GM10248 (cell line): Measurements from ENCODE around the gene LMTK2.
A peak's percentile ranks its signal among the peaks of the same experiment; 100 is the strongest.

Experiments
- CTCF ChIA-PET: fragments of 300-600 bp; sonication (Branson Sonifier 250); formaldehyde crosslinking; extraction: SDS; loops from one replicate; lab custom pipeline; 2021; ENCODE audit warnings: antibody characterized with exemption; lab: Yijun Ruan, JAX
- POLR2A ChIA-PET: fragments of 350-650 bp; sonication (Branson Sonifier 250); formaldehyde crosslinking; extraction: SDS; loops from one replicate; lab custom pipeline; 2020; ENCODE audit warnings: antibody characterized with exemption; lab: Yijun Ruan, JAX
- DNase-seq: peaks from one replicate; pipeline ENCODE4 v3.0.0; 2012; ENCODE audit errors: extremely low spot score
- TF ChIP-seq, protein P1 (sequence below): IDR thresholded peaks from 2 replicates; pipeline ENCODE4 v1.5.1; 2012; ENCODE audit warnings: mild to moderate bottlenecking, low read depth; ENCODE audit errors: extremely low read depth, missing control alignments, control extremely low read depth

Gene LMTK2

DNA sequence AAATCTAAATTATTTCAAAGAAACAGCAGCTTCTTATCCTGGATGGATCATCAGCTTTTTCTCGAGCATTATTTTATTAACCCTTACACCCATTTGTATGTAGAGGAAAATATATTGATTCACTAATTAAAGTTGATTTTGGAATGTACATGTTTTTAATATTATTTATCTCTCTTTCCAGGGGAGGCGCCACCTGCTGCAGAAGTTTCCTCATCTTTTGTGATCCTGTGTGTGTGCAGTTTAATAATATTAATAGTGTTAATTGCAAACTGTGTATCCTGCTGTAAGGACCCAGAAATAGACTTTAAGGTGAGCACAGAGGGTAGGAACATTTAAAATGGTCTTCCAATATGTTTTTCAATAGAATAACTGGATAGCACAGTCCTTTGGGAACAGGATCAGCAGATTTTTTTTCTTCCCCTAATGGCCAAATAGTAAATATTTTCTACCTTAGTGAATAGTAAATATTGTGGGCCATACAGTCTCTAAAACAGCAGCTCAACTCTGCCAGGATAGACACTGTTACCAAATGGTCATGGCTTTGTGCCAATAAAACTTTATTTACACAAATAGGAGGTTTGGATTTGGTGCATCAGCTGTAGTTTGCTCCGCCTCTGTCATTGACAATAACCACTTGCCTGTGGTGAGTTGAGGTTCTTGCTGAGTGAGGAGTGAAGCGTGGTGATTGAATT, 30.6 kb downstream of the LMTK2 start:
- TF ChIP-seq, protein P1, sequence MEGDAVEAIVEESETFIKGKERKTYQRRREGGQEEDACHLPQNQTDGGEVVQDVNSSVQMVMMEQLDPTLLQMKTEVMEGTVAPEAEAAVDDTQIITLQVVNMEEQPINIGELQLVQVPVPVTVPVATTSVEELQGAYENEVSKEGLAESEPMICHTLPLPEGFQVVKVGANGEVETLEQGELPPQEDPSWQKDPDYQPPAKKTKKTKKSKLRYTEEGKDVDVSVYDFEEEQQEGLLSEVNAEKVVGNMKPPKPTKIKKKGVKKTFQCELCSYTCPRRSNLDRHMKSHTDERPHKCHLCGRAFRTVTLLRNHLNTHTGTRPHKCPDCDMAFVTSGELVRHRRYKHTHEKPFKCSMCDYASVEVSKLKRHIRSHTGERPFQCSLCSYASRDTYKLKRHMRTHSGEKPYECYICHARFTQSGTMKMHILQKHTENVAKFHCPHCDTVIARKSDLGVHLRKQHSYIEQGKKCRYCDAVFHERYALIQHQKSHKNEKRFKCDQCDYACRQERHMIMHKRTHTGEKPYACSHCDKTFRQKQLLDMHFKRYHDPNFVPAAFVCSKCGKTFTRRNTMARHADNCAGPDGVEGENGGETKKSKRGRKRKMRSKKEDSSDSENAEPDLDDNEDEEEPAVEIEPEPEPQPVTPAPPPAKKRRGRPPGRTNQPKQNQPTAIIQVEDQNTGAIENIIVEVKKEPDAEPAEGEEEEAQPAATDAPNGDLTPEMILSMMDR = no peak
- no peak for DNase-seq
- POLR2A ChIA-PET = no interaction called here
- CTCF ChIA-PET = interaction anchor here (0.9 to 1.1 kb wide), 2 partner anchors 8 to 31 kb away, joined by 3 read pairs; no protein-coding TSS in a partner anchor

DNA sequence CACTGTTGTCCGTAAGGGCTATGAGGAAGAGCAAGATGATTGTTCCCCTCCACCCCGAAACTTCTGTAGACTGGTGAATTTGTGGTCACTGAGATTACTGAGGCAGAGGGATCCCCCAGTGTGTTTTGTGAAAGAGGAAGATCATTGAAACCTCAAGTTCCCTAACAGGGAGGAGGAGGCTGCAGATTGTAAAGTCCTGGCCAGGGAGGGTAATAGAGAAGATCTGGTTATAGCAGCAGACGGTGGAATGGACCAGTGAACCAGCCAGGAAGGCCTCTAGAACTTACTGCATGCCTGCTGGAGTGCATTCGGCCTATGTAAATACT, 31.1 kb downstream of the LMTK2 start:
- ChIA-PET CTCF (interaction anchor here (0.9 to 1.1 kb wide), 2 partner anchors 9 to 30 kb away, joined by 3 read pairs; no protein-coding TSS in a partner anchor), POLR2A (no interaction called here)
- DNase-seq = peak; percentile 66
- TF ChIP-seq, protein P1 = no peak

DNA sequence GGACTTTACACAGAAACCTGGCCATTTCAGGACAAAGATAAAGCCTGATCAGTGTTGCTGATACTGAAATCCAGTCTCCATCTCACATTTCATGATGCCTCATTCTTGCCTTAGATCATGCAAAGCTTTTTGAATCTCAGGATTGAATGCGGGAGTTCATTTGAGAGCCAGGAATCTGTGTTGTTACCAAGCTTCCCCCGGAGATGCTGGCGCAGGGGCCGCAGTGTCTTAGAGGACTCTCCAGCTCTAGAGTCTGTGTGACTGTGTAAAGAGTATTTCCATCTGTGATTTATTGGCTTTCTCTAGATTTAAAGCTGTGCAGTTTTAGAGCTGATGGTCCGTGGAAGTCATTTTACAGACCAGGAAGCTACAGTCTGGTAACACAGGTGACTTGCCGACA, 32.0 kb downstream of the LMTK2 start:
- POLR2A ChIA-PET = no interaction called here
- no peak for DNase-seq
- CTCF ChIA-PET = interaction anchor here (1.2 to 2.0 kb wide), 2 partner anchors 30 to 117 kb away, joined by 3 to 6 read pairs; no protein-coding TSS in a partner anchor
- TF ChIP-seq, protein P1 = no peak

DNA sequence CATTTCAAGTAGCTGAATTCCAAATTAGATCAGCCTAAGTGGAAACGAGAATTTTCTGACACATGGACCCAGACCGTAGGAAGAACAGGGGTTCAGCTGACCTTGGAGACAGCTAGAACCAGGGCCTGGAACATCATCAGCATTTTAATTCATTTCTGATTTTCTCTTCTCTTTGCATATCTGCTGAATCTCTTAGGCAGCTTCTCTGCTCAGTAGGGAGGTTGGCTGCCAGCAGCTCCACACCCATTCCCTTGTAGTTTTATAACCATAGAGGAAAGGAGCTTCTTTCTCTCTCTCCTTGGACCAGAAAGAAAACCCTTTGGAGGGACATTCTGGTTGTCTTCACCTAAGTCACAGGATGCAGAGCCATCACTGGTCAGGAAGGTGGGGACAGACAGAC, 36.0 kb downstream of the LMTK2 start:
- CTCF ChIA-PET = interaction anchor here (1.0 to 2.6 kb wide), 4 partner anchors 12 to 121 kb away, joined by 3 to 11 read pairs (median 6); no protein-coding TSS in a partner anchor
- POLR2A ChIA-PET = interaction anchor here (0.5 to 0.6 kb wide), 2 partner anchors 9 to 133 kb away, joined by 3 read pairs; no protein-coding TSS in a partner anchor
- TF ChIP-seq, protein P1 = no peak
- DNase-seq = no peak

DNA sequence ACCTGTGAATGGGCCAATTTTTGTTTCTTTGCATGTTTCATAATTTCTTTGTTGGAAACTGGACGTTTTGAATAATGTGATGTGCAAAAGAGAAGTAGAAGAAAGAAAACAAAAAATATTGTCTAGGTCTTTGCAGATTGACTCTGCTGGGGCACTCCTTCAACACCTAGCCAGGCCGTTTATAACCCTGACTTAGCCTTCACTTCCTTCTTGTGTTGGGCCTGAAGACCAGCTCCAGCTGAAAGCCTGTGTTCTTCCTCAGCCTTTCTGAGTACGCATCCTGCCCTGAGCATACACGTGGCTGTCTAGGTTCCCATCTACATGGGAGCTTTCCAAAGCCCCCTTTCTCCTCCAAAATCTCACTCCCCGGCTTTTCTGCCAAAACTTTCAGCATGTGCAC, 41.9 kb downstream of the LMTK2 start:
- CTCF ChIA-PET = interaction anchor here (1.2 to 2.1 kb wide), 4 partner anchors 13 to 23 kb away, joined by 3 to 10 read pairs (median 4); no protein-coding TSS in a partner anchor
- TF ChIP-seq, protein P1 = no peak
- POLR2A ChIA-PET = no interaction called here
- DNase-seq = no peak

DNA sequence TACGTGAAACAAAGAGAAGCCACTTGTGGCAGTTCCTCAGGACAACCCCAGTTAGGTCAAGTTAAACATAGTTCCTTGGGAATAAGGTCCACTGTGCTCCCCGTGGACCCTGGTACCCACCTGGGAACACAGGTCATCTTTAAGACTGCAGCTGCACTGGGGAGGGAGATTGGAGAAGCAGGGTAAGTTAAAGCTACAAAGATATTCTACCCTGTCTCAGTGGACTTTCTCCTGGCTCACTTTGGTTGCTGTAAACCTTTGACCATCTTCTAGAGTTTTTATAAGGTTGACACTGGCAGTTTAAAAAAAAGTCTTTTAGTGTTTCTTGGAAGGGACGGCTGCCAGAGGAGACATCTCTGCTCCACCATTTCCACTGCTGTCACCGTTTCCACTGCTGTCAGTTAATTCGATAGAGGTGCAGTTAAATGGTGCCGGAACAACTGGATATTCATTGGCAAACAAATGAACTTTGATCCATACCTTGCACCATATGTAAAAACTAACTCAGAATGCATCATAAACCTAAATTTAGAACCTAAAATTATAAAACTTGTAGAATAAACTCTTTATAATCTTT, 42.5 kb downstream of the LMTK2 start:
- TF ChIP-seq, protein P1 = no peak
- CTCF ChIA-PET = interaction anchor here (1.2 to 2.1 kb wide), 4 partner anchors 12 to 22 kb away, joined by 3 to 10 read pairs (median 4); no protein-coding TSS in a partner anchor
- POLR2A ChIA-PET = no interaction called here

More for the DNA sequence above, 42.5 kb downstream of the LMTK2 start:
- no peak for DNase-seq
